Panc1 (cell line): Measurements from ENCODE around the gene NR6A1. TPM values are rescaled to one million over a fixed set of nuclear protein-coding genes. Genes with fewer than 3 reads are reported as not detected.
A peak's percentile ranks its signal among the peaks of the same experiment; 100 is the strongest.

Experiments used
- ATAC-seq: fragments of 200-7000 bp; cut with Tn5 transposase; 2 replicates; pipeline ENCODE4 v1.9.1; 2020; ENCODE audit warnings: mild to moderate bottlenecking, moderate library complexity
- BruUV-seq: library from RNA; stranded (reverse); fragments of 400-500 nt; replicated peaks from 2 replicates; lab custom pipeline; 2021; lab: Mats Ljungman, UMichigan
- CTCF ChIA-PET: fragments of 300-600 bp; sonication (Branson Sonifier 250); formaldehyde crosslinking; loops from one replicate; lab custom pipeline; 2022; ENCODE audit warnings: antibody characterized with exemption; lab: Charles Lee
- POLR2A ChIA-PET: fragments of 300-600 bp; sonication (Branson Sonifier 250); formaldehyde crosslinking; loops from one replicate; lab custom pipeline; 2022; ENCODE audit warnings: antibody characterized with exemption; lab: Charles Lee
- DNase-seq: peaks from one replicate; pipeline ENCODE4 v3.0.0-alpha.2; 2010; ENCODE audit warnings: low read depth, low spot score
- H3K27ac ChIP-seq: 2 replicates; pipeline ENCODE4 v1.5.1; 2011; ENCODE audit warnings: mild to moderate bottlenecking, low read length, inconsistent platforms
- H3K27me3 ChIP-seq: fragments of 200-500 bp; sonication (Bioruptor generic); 2 replicates; pipeline ENCODE4 v1.6.0; 2014; ENCODE audit warnings: low read length, inconsistent platforms; ENCODE audit not compliant: control insufficient read depth, insufficient read depth
- H3K36me3 ChIP-seq: fragments of 200-500 bp; sonication (Bioruptor generic); 2 replicates; pipeline ENCODE4 v1.5.1; 2014; ENCODE audit warnings: inconsistent platforms, mild to moderate bottlenecking, low read length, moderate library complexity; ENCODE audit not compliant: control insufficient read depth, insufficient read depth
- H3K4me1 ChIP-seq: 2 replicates; pipeline ENCODE4 v1.5.1; 2011; ENCODE audit warnings: inconsistent platforms, mild to moderate bottlenecking, low read length, moderate library complexity; ENCODE audit not compliant: control insufficient read depth, insufficient read depth
- H3K4me3 ChIP-seq, 2 experiments: 2 replicates each; pipeline ENCODE4 v1.5.1; 2011 to 2012; ENCODE audit warnings: low read depth in 2 of 2, low read length in 2 of 2, mild to moderate bottlenecking in 2 of 2, inconsistent platforms in 1 of 2, moderate library complexity in 1 of 2
- H3K9me3 ChIP-seq: fragments of 200-500 bp; sonication (Bioruptor generic); 2 replicates; pipeline ENCODE4 v1.5.1; 2014; ENCODE audit warnings: low read depth, mild to moderate bottlenecking, inconsistent platforms, low read length, moderate library complexity; ENCODE audit not compliant: control insufficient read depth, insufficient read depth
- POLR2AphosphoS5 ChIP-seq: IDR thresholded peaks from 2 replicates; pipeline ENCODE4 v1.6.1; 2012; ENCODE audit warnings: mild to moderate bottlenecking, low read depth, low read length, moderate library complexity
- SIN3A ChIP-seq: IDR thresholded peaks from 2 replicates; pipeline ENCODE4 v1.6.1; 2012; ENCODE audit warnings: low read depth, mild to moderate bottlenecking, low read length, moderate library complexity, borderline replicate concordance; ENCODE audit not compliant: insufficient read depth
- TCF7L2 ChIP-seq: IDR thresholded peaks from 2 replicates; pipeline ENCODE4 v1.6.1; 2011; ENCODE audit warnings: mild to moderate bottlenecking, low read depth, low read length, inconsistent platforms
- in situ Hi-C: cut with HindIII; loops from 2 replicates; pipeline ENCODE4 v1.10.0; 2016; ENCODE audit warnings: low sequenced_read_pairs, low pct_unique_long_range_greater_than_20kb
- intact Hi-C: fragments of 100-400 bp; cut with micrococcal nuclease; formaldehyde crosslinking; loops from one replicate; pipeline ENCODE4 v1.10.0; 2022; ENCODE audit not compliant: unreplicated experiment
- total RNA-seq: library from RNA; stranded (reverse); gene quantifications from one replicate; pipeline ENCODE4 v1.2.1, GENCODE V29; 2021; ENCODE audit not compliant: unreplicated experiment
- TF ChIP-seq, protein P1 (sequence below): fragments of 450-650 bp; IDR thresholded peaks from 2 replicates; pipeline ENCODE4 v1.5.1; 2017; ENCODE audit warnings: mild to moderate bottlenecking
- TF ChIP-seq, protein P2 (sequence below), 2 experiments: IDR thresholded peaks; 2 replicates each; pipeline ENCODE4 v1.6.1; 2011 to 2012; ENCODE audit warnings: low read depth in 2 of 2, control low read depth in 1 of 2, low read length in 1 of 2, mild to moderate bottlenecking in 1 of 2, moderate library complexity in 1 of 2; ENCODE audit not compliant: insufficient read depth in 1 of 2

Gene NR6A1
- total RNA-seq, 1 experiment from 2014 or later: 7.6 TPM

DNA sequence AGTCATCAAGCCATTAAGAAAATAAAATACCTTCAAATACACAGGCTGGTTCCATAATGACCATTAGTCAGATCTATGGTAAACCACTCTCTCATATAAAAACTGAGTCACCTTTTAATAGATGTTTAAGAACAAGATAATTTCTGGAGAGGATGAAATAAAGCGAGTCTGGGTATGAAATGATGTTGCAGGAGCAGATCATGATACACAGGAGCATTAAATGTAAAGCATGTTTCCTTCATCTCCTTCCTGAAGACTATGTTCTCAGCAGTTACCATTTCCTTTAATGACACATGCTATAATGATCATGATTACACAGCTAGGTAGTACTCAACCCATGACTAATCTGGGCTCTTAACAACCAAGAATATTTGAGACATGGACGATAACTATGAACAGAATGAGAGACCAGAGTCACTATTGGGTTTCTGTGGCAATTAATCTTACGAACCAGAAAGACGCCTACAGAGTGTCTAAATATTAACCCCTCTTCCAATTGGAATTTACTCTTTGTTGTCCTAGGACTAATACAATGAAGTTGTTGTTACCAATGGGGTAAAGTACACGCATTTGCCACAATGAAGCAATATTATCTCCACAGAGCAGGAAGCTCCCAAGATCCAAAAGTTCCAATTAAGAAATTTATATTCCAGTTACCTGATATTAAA, 105.6 kb downstream of the NR6A1 start:
- Histone ChIP-seq H3K27ac (peak overlapping the region; percentile 54; the same call in 1 of the 2 replicates), H3K36me3 (no peaks in the 10 kb centered on the region), H3K9me3 (no peaks in the 10 kb centered on the region), H3K27me3 (no peaks in the 10 kb centered on the region), H3K4me1 (peaks cover 42% of the 10 kb centered on the region), H3K4me3 (no peak overlapping the region)
- CTCF ChIA-PET: no interaction called here
- no TSS peak for BruUV-seq
- DNase-seq: no peak
- peak; percentile 77 for ATAC-seq
- POLR2A ChIA-PET: no interaction called here
- in situ Hi-C loops (no loop called here), intact Hi-C loops (no loop called here)
- TF ChIP-seq, protein P1, sequence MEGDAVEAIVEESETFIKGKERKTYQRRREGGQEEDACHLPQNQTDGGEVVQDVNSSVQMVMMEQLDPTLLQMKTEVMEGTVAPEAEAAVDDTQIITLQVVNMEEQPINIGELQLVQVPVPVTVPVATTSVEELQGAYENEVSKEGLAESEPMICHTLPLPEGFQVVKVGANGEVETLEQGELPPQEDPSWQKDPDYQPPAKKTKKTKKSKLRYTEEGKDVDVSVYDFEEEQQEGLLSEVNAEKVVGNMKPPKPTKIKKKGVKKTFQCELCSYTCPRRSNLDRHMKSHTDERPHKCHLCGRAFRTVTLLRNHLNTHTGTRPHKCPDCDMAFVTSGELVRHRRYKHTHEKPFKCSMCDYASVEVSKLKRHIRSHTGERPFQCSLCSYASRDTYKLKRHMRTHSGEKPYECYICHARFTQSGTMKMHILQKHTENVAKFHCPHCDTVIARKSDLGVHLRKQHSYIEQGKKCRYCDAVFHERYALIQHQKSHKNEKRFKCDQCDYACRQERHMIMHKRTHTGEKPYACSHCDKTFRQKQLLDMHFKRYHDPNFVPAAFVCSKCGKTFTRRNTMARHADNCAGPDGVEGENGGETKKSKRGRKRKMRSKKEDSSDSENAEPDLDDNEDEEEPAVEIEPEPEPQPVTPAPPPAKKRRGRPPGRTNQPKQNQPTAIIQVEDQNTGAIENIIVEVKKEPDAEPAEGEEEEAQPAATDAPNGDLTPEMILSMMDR: no peak
- no peak for TF ChIP-seq TCF7L2
- TF ChIP-seq, protein P2, sequence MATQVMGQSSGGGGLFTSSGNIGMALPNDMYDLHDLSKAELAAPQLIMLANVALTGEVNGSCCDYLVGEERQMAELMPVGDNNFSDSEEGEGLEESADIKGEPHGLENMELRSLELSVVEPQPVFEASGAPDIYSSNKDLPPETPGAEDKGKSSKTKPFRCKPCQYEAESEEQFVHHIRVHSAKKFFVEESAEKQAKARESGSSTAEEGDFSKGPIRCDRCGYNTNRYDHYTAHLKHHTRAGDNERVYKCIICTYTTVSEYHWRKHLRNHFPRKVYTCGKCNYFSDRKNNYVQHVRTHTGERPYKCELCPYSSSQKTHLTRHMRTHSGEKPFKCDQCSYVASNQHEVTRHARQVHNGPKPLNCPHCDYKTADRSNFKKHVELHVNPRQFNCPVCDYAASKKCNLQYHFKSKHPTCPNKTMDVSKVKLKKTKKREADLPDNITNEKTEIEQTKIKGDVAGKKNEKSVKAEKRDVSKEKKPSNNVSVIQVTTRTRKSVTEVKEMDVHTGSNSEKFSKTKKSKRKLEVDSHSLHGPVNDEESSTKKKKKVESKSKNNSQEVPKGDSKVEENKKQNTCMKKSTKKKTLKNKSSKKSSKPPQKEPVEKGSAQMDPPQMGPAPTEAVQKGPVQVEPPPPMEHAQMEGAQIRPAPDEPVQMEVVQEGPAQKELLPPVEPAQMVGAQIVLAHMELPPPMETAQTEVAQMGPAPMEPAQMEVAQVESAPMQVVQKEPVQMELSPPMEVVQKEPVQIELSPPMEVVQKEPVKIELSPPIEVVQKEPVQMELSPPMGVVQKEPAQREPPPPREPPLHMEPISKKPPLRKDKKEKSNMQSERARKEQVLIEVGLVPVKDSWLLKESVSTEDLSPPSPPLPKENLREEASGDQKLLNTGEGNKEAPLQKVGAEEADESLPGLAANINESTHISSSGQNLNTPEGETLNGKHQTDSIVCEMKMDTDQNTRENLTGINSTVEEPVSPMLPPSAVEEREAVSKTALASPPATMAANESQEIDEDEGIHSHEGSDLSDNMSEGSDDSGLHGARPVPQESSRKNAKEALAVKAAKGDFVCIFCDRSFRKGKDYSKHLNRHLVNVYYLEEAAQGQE (IDR thresholded peaks at IDR 0.05; ENCODE audit: insufficient read depth in 1 of 2, low read depth in 2 of 2, low read length in 1 of 2): no peak
- no peak for TF ChIP-seq SIN3A
- no peak for TF ChIP-seq POLR2AphosphoS5

DNA sequence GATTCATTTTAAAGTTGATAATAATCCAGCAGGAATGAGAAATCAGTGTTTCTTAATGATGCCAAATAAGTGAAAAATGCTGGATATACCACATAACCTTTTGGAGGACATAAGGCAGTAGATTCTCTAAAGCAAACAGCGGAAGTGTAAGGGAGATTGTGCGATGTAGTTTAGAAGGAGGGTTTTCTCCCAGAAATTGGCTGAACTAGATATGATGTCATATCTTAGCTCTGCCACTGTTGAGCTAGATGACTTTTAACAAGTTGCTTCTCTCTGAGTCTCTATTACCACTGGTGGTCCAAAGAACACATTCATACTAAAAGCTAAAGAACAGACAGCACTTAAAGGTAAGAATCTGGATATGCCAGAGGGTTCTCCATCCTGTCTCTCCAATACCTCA, 107.0 kb downstream of the NR6A1 start:
- peak overlapping the region; percentile 37; the same call in 1 of the 2 replicates for H3K27ac ChIP-seq
- TF ChIP-seq POLR2AphosphoS5 (no peak), TCF7L2 (no peak), SIN3A (no peak)
- TF ChIP-seq, protein P1: no peak
- TF ChIP-seq, protein P2 (IDR thresholded peaks at IDR 0.05; ENCODE audit: insufficient read depth in 1 of 2, low read depth in 2 of 2, low read length in 1 of 2): no peak
- CTCF ChIA-PET: no interaction called here
- intact Hi-C loops (loop anchor here (5.0 kb wide), 1 partner anchor 42 kb away; no protein-coding TSS in a partner anchor), in situ Hi-C loops (no loop called here)
- ATAC-seq (no peak), DNase-seq (no peak)
- H3K9me3 ChIP-seq: no peaks in the 10 kb centered on the region
- H3K4me1 ChIP-seq: peaks cover 42% of the 10 kb centered on the region
- POLR2A ChIA-PET: no interaction called here
- no peaks in the 10 kb centered on the region for H3K27me3 ChIP-seq
- no TSS peak for BruUV-seq
- no peaks in the 10 kb centered on the region for H3K36me3 ChIP-seq
- no peak overlapping the region for H3K4me3 ChIP-seq
